Measurements from ENCODE around the gene KAT6B. TPM values are rescaled to one million over a fixed set of nuclear protein-coding genes. Genes with fewer than 3 reads are reported as not detected.
A peak's percentile ranks its signal among the peaks of the same experiment; 100 is the strongest.

KAT6B gene
- total RNA-seq, 1 donor from 2014 or later = 155 TPM

DNA sequence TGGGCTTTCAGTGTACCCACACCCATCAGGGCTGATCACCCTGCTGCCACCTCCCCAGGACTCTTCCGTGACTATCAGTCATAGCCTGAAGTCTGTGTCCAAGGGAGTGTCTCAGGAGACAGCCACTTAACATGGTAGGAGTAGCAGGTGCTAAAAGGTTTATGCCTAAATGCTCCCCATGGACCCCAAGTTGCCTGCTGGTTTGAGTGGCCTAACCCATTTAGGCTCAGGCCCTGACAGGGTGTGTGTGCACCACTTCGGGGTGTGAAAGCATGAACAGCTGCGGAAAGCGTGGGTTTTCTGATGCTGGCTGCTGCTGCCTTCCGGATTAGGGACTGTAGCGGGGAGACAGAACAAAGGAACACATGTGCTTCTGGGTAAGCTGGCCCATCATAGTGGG is 191.9 kb downstream of the KAT6B start:
- Mint-ChIP-seq H3K4me3 (no peak overlapping the region), H3K36me3 (peaks cover 24% of the 10 kb centered on the region), H3K27ac (peak overlapping the region; percentile 26), H3K27me3 (ENCODE audit: low read depth) (no peaks in the 10 kb centered on the region), H3K9me3 (no peaks in the 10 kb centered on the region), H3K4me1 (peaks cover 73% of the 10 kb centered on the region)
- DNase-seq (ENCODE audit: low spot score in 2 of 2, unreplicated experiment in 2 of 2) = no peak
- no peak for TF ChIP-seq CTCF (IDR thresholded peaks at IDR 0.05; ENCODE audit: unreplicated experiment)

- H3K9me3 Mint-ChIP-seq = no peaks in the 10 kb centered on the region
- peaks cover 71% of the 10 kb centered on the region for H3K4me1 Mint-ChIP-seq
- no peaks in the 10 kb centered on the region for H3K27me3 Mint-ChIP-seq (ENCODE audit: low read depth)
- peak overlapping the region; percentile 26 for H3K27ac Mint-ChIP-seq
- peaks cover 23% of the 10 kb centered on the region for H3K36me3 Mint-ChIP-seq
- no peak for DNase-seq (ENCODE audit: low spot score in 2 of 2, unreplicated experiment in 2 of 2)
- no peak for TF ChIP-seq CTCF (IDR thresholded peaks at IDR 0.05; ENCODE audit: unreplicated experiment)
- no peak overlapping the region for H3K4me3 Mint-ChIP-seq
Observed at GRCh38 chr10:75018686-75019307, 192.4 kb downstream of the KAT6B start.

- Mint-ChIP-seq H3K27ac (peak overlapping the region; percentile 15), H3K4me1 (peaks cover 68% of the 10 kb centered on the region), H3K4me3 (no peak overlapping the region), H3K9me3 (no peaks in the 10 kb centered on the region), H3K36me3 (peaks cover 23% of the 10 kb centered on the region), H3K27me3 (ENCODE audit: low read depth) (no peaks in the 10 kb centered on the region)
- TF ChIP-seq CTCF (IDR thresholded peaks at IDR 0.05; ENCODE audit: unreplicated experiment) = no peak
- DNase-seq (ENCODE audit: low spot score in 2 of 2, unreplicated experiment in 2 of 2) = no peak
Observed at GRCh38 chr10:75019370-75019769, 193.0 kb downstream of the KAT6B start.

DNA sequence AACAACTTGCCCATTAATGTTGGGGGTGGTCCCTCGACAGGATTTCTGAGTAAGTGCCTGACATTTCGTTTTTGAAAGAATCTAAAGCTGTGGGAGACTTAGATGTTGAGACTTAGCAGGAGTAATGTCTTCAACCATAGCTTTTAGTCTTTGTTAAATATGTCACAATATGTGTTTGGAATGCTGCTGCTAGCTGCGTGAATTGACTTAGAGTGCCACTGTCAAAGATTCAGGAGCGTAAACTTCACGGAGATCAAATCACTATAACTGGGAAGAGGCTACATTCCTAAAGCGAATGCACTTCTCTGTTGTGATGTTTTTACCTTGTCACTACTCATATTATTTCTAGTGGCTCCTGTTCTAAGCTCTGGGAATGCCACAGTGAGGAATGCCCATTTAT is 193.8 kb downstream of the KAT6B start:
- Mint-ChIP-seq H3K9me3 (no peaks in the 10 kb centered on the region), H3K36me3 (peaks cover 30% of the 10 kb centered on the region), H3K4me1 (peaks cover 67% of the 10 kb centered on the region), H3K27ac (peak overlapping the region; percentile 77), H3K4me3 (no peak overlapping the region), H3K27me3 (ENCODE audit: low read depth) (no peaks in the 10 kb centered on the region)
- no peak for TF ChIP-seq CTCF (IDR thresholded peaks at IDR 0.05; ENCODE audit: unreplicated experiment)
- no peak for DNase-seq (ENCODE audit: low spot score in 2 of 2, unreplicated experiment in 2 of 2)

DNA sequence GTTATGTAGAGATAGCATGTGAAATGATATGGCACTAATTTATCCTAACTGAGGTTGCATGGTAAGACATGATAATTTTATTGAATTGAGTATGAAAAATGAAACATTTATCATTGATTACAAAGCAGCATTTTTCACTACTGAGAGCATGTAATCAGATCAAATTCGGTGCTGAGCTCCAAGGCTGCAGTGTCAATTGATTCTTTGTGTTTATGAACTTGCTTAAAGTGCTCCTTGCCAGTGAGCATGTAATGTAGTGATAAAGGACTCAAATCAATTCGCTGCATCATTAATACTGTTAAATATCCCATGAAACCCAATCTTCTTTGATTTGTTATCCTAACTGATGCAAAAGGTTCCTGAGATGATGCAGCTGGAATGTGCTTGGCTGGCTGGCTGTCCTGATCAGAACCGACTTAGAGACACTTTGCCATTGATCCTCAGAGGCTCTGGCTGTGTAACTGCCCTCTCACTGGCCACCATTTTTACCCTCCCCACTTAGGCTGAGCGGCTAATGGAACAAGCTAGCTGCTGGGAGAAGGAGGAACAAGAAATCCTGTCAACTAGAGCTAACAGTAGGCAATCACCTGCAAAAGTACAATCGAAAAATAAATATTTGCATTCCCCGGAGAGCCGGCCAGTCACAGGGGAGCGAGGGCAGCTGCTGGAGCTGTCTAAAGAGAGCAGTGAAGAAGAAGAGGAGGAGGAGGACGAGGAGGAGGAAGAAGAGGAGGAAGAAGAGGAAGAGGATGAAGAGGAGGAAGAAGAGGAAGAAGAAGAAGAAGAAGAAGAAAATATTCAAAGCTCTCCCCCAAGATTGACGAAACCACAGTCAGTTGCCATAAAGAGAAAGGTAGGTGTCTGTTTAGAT is 195.2 kb downstream of the KAT6B start:
- Mint-ChIP-seq H3K27ac (peak overlapping the region; percentile 44), H3K4me1 (peaks cover 52% of the 10 kb centered on the region), H3K27me3 (ENCODE audit: low read depth) (no peaks in the 10 kb centered on the region), H3K36me3 (peaks cover 39% of the 10 kb centered on the region), H3K4me3 (no peak overlapping the region), H3K9me3 (no peaks in the 10 kb centered on the region)
- DNase-seq (ENCODE audit: low spot score in 2 of 2, unreplicated experiment in 2 of 2) = no peak
- no peak for TF ChIP-seq CTCF (IDR thresholded peaks at IDR 0.05; ENCODE audit: unreplicated experiment)
